Stomach (tissue), 4 donors: ENCODE results near the gene KCNN3.

Experiments used
- POLR2A ChIP-seq, 4 donors: fragments of 450-650 bp; IDR thresholded peaks; one replicate each; pipeline ENCODE4 v1.6.1; 2016; ENCODE audit warnings: antibody characterized with exemption in 4 of 4, control low read depth in 2 of 4, mild to moderate bottlenecking in 1 of 4, moderate library complexity in 1 of 4
- TF ChIP-seq, protein P1 (sequence below), 7 experiments: fragments of 450-650 bp in 4 of 7; fragments of 200-600 bp in 3 of 7; sonication (generic) in 3 of 7; IDR thresholded peaks; one replicate each; pipeline ENCODE4 v1.5.1; 2016 to 2019; ENCODE audit warnings: antibody characterized with exemption in 7 of 7, control low read depth in 2 of 7, mild to moderate bottlenecking in 1 of 7

DNA sequence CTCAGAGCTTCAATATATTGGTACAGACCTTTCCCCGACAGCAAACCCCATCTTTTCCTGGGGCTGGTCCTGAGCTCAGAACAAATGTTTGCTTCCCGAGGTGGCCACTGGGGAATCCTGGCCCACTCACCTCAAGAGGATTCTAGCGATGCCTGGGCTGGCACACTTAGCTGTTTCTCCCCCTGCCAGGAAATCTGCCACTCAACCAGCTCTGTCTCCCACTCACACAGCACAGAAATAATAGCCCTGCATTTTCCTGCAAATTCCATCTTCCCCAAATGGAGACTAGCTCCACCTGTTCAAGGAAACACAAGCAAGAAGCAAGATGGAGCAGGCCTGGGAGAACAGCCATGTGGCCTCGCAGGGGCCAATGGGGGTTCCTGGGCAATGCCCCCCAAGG lies 21.1 kb downstream of the KCNN3 start:
- TF ChIP-seq POLR2A (IDR thresholded peaks at IDR 0.05), result no peak
- TF ChIP-seq, protein P1, sequence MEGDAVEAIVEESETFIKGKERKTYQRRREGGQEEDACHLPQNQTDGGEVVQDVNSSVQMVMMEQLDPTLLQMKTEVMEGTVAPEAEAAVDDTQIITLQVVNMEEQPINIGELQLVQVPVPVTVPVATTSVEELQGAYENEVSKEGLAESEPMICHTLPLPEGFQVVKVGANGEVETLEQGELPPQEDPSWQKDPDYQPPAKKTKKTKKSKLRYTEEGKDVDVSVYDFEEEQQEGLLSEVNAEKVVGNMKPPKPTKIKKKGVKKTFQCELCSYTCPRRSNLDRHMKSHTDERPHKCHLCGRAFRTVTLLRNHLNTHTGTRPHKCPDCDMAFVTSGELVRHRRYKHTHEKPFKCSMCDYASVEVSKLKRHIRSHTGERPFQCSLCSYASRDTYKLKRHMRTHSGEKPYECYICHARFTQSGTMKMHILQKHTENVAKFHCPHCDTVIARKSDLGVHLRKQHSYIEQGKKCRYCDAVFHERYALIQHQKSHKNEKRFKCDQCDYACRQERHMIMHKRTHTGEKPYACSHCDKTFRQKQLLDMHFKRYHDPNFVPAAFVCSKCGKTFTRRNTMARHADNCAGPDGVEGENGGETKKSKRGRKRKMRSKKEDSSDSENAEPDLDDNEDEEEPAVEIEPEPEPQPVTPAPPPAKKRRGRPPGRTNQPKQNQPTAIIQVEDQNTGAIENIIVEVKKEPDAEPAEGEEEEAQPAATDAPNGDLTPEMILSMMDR (IDR thresholded peaks at IDR 0.05), result no peak
